Mucosa of stomach (tissue), 1 donor: ENCODE measurements around the gene UBD.

ENCODE experiments used
- H3K27me3 ChIP-seq: one replicate; pipeline ENCODE4 v1.7.0; 2013; ENCODE audit warnings: mild to moderate bottlenecking, low read length; ENCODE audit not compliant: control insufficient read depth, insufficient read depth
- H3K36me3 ChIP-seq: one replicate; pipeline ENCODE4 v1.7.0; 2013; ENCODE audit warnings: low read length; ENCODE audit not compliant: control insufficient read depth, insufficient read depth
- H3K4me1 ChIP-seq: one replicate; pipeline ENCODE4 v1.7.0; 2013; ENCODE audit warnings: mild to moderate bottlenecking, low read length; ENCODE audit not compliant: control insufficient read depth, insufficient read depth
- H3K4me3 ChIP-seq: one replicate; pipeline ENCODE4 v1.7.0; 2013; ENCODE audit warnings: low read length
- H3K9ac ChIP-seq: one replicate; pipeline ENCODE4 v1.7.0; 2013; ENCODE audit warnings: mild to moderate bottlenecking, low read length, moderate library complexity
- H3K9me3 ChIP-seq: one replicate; pipeline ENCODE4 v1.7.0; 2013; ENCODE audit warnings: mild to moderate bottlenecking, low read length, moderate library complexity; ENCODE audit not compliant: control insufficient read depth
- donor health status: Pancreatic carcinoma.

The UBD gene

DNA sequence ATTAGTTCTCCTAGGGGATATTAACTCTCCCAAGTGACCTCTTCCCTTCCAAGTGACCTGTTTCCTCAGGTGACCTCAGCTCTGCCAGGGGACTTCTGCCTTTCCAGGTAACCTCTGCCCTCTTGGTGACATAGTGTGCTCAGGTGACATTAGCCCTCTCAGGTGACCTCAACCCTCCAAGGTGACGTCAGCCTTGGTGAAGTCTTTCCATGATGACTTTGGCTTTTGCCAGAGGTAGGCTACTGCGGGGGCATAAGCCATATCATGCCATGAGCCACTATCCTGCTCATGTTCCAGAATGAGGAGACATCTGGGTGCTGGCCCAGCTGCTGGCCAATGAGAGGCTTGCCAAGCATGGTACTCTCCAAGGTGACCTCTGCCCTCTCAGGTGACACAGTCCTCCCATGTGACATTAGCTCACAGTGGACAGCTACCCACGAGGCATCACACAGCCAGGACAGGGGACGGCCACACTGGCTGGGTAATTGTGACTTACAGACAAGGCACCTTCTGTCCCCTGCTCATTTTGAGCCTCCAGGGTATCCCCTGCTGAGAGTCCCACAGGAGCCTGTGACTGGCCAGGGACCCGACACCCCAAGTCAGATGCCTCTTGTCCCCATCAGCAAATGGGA, 31.1 kb downstream of the UBD start:
- Histone ChIP-seq H3K9ac (no peak overlapping the region), H3K27me3 (peaks cover 3% of the 10 kb centered on the region), H3K9me3 (no peaks in the 10 kb centered on the region), H3K4me1 (no peaks in the 10 kb centered on the region), H3K4me3 (no peak overlapping the region), H3K36me3 (no peaks in the 10 kb centered on the region)

DNA sequence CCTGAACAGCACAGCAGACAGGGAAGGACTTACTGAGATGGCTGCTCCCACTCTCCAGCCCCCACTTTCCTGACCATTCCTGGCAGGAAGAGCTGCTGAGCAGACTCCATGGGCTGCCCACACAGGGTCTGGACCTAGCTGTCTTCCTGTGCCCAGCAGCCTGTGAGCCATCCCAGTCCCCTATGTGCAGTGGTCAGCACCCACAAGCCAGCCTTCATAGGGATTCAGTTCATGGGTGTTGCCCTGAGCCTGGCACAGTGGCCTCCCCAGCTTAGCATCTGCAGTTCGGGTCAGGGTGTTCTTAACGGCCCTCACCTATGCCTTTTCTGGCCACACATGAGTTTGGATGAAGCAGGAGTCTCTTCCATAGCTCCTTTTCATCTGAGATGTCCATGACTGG, 32.0 kb downstream of the UBD start:
- Histone ChIP-seq H3K9me3 (no peaks in the 10 kb centered on the region), H3K4me1 (no peaks in the 10 kb centered on the region), H3K4me3 (no peak overlapping the region), H3K9ac (no peak overlapping the region), H3K27me3 (peaks cover 3% of the 10 kb centered on the region), H3K36me3 (no peaks in the 10 kb centered on the region)

DNA sequence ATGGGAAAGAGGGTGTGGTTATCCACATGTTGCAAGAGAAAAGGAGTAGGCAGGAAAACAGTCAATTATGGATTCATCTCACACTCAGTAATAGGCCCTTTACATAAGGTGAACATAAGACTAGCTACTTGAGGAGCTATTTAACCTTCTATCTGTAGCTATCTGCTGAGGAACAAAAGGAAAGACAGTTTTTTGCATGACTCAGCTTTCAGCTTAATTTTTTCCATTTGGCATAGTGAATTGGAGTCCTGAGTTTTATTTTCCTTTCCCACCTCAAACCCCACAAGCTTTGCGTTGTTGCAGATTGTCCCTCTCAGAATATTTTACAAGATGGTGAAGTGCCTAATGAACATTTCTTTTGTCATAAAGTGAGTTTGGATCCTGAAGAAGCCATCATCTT, 32.4 kb downstream of the UBD start:
- no peak overlapping the region for H3K4me3 ChIP-seq
- H3K9me3 ChIP-seq, result no peaks in the 10 kb centered on the region
- H3K4me1 ChIP-seq, result no peaks in the 10 kb centered on the region
- H3K27me3 ChIP-seq, result peaks cover 3% of the 10 kb centered on the region
- no peak overlapping the region for H3K9ac ChIP-seq
- H3K36me3 ChIP-seq, result no peaks in the 10 kb centered on the region

DNA sequence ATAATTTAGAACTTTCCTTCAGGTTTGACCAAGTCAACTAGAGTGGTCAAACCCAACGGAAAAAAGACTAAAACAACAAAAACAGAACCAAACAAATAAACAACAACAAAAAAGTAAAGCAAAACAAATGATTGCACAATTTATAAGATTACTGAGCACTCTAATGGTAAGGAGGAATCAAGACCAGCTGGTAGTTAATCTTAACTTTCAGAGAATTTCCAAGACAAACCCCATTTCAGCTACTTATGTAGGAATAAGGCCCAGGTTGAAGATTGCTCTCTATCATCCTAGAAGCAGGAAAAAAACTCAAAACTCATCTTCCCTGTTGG, 34.3 kb downstream of the UBD start:
- no peaks in the 10 kb centered on the region for H3K36me3 ChIP-seq
- peaks cover 3% of the 10 kb centered on the region for H3K27me3 ChIP-seq

DNA sequence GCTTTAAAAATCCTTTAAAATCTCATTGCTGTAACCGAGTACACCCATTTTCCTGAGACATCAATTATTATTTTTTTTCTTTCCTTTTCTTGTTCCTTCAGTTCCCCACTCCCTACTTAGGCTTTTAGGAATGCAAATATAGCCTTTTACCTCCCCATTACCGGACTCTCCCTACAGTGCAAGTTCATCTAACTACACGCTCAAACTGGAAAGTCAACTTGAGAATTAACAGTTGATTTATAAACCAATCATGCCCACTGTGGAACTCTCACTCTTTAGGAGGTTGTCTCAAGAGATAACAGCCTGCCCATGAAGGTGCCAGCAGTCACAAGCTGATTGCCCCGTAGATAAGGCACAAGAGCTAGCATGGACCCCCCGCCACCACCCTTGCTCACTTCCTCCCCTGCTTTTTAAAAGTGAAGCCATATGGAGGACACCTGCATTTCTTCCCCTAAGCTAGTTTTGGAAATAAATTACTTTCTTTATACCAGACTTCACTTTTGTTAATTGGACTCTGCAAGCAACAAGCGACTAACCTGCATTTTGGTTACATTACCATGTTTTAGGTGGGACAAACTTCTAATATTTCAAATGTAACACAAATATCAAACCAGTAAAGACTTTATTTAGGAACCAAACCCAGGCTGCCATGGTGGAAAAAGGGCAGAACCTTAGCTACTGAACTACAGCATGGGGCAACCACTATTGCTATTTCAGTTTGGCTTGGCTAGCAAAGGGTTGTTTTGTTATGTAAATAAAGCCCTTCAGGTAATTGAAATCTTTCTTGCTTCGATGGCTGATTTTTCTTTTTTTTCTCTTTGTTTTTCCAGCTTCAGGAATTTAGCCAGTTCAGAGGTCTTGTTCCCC, 34.9 kb downstream of the UBD start:
- peaks cover 3% of the 10 kb centered on the region for H3K27me3 ChIP-seq
- H3K4me1 ChIP-seq, result no peaks in the 10 kb centered on the region
- H3K36me3 ChIP-seq, result no peaks in the 10 kb centered on the region
- no peak overlapping the region for H3K9ac ChIP-seq
- H3K4me3 ChIP-seq, result no peak overlapping the region
- H3K9me3 ChIP-seq, result no peaks in the 10 kb centered on the region

More for the DNA sequence above, 34.3 kb downstream of the UBD start:
- H3K9ac ChIP-seq, result no peak overlapping the region
- H3K4me3 ChIP-seq, result no peak overlapping the region
- no peaks in the 10 kb centered on the region for H3K9me3 ChIP-seq
- no peaks in the 10 kb centered on the region for H3K4me1 ChIP-seq

DNA sequence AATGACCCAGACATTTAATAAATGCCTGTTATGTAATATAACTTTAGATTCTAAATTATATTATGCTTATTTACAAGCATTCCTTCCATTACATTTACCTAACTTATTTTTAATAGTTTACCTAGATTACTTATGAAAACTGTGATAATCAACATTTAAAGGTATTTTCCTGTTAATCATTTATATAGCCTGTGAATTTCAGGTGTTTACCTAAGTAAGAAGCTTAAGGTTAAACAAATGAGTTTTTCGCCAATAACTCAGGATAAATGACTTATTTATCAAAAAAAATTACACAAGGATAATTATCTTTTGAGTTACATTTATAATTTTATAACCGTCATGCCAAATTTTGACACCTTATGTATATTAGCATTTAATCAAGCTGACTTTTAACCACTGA, 35.5 kb downstream of the UBD start:
- Histone ChIP-seq H3K4me3 (no peak overlapping the region), H3K9me3 (no peaks in the 10 kb centered on the region), H3K27me3 (peaks cover 3% of the 10 kb centered on the region), H3K4me1 (no peaks in the 10 kb centered on the region), H3K9ac (no peak overlapping the region), H3K36me3 (no peaks in the 10 kb centered on the region)

DNA sequence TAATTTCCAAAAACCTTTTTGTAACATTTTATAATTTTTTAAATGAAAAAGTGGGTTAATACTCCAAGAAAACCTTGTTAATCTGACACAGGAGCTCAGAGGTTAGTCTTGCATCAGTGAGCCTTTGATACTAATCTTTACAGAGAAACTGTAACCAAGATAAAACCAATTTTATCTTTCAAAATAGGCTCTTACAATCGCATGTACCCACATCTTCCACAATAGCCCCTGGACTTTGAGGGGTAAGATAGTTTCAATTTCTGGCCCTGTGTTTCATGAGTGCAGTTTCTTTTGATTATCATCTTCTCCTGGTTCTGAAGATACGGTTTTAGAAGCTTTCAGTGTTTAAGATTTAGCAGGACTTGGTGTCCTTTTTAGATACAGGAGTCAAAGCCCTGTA, 37.3 kb downstream of the UBD start:
- Histone ChIP-seq H3K4me3 (no peak overlapping the region), H3K27me3 (no peaks in the 10 kb centered on the region), H3K4me1 (no peaks in the 10 kb centered on the region), H3K9ac (no peak overlapping the region), H3K36me3 (no peaks in the 10 kb centered on the region), H3K9me3 (no peaks in the 10 kb centered on the region)

DNA sequence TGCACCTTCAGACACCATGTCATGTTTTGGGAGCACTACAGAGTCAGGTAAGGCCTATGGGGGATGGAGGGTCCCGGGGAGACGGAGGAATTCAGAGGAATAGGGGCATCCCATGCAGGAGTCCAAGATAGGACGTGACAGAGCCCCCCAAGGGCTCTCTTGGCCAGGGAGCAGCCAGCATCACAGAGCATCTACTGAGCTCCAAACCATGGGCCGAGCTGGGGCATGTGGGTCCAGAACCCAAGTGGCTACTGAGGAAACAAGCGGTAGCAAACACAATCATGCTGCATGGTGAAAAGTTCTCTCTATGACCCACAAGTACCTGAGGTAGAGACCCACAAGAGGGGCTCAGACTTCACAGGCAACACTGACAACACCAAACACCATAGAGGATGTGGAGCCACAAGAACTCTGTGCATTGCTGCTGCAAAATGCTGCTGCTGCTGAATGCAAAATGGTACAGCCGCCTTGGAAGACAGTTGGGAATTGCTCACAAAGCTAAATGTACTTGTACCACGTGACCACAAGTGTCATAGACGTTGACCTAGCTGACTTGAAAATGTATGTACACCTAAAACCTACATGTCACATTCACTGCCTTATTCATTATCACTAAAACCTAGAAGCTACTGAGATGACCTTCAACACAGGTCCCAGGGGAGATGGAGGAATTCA, 38.4 kb downstream of the UBD start:
- Histone ChIP-seq H3K4me3 (no peak overlapping the region), H3K36me3 (no peaks in the 10 kb centered on the region), H3K4me1 (no peaks in the 10 kb centered on the region), H3K9me3 (no peaks in the 10 kb centered on the region), H3K27me3 (no peaks in the 10 kb centered on the region), H3K9ac (no peak overlapping the region)

DNA sequence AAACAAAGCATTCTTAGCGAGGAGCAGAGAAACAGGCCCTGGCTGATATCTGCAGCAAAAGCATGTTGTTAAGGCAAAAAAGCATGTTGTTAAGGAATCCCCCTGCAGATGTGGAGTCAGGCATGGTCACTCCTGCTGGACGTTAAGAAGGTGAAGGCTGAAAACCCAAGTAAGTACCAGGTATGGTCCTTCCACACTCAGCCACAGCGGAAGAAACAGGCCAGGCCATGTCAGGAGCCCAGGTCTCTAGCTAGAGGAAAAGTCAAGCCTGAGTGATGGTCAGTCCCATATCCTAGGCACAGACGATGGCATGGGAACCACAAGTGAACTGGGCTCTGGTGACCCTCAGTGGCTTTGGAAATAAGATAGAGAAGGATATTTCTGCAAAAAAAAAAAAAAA, 39.3 kb downstream of the UBD start:
- Histone ChIP-seq H3K36me3 (no peaks in the 10 kb centered on the region), H3K9ac (no peak overlapping the region), H3K4me3 (no peak overlapping the region), H3K9me3 (no peaks in the 10 kb centered on the region), H3K4me1 (no peaks in the 10 kb centered on the region), H3K27me3 (no peaks in the 10 kb centered on the region)

DNA sequence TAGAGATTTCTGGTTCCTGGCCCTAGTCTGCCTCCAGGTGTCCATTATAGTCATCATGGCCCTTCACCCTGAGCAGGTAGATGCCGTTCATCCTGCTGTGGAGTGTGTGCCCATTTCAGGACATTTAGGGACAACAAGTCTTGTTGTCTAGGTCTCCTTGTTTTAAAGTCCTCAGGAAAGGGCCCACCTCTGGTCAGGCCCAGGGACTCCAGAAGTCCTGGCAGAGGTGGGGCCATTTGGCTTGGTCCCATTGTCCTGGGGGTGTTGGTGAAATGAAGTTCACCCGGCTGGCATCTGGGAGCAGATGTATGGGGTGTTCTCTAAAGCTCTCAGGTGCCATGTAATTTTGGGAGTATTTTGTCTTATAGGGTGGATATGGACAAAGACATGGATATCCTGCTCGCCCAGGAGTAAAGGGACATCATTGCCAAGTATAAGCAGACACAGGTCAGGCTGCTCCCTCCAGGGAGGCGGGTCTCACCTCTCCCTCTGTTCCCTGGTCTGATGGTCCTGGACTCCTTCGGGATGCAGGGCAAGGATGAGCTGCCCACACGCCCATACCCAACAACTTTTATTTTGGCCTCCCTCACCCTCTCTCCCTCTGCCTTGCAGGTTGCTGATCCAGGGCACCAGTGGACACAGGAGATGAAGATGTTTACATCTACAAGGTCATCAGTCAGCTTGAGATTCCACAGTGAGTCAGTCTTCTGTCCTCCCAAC, 40.1 kb downstream of the UBD start:
- Histone ChIP-seq H3K4me3 (no peak overlapping the region), H3K9ac (no peak overlapping the region), H3K9me3 (no peaks in the 10 kb centered on the region), H3K36me3 (no peaks in the 10 kb centered on the region), H3K4me1 (no peaks in the 10 kb centered on the region), H3K27me3 (no peaks in the 10 kb centered on the region)

DNA sequence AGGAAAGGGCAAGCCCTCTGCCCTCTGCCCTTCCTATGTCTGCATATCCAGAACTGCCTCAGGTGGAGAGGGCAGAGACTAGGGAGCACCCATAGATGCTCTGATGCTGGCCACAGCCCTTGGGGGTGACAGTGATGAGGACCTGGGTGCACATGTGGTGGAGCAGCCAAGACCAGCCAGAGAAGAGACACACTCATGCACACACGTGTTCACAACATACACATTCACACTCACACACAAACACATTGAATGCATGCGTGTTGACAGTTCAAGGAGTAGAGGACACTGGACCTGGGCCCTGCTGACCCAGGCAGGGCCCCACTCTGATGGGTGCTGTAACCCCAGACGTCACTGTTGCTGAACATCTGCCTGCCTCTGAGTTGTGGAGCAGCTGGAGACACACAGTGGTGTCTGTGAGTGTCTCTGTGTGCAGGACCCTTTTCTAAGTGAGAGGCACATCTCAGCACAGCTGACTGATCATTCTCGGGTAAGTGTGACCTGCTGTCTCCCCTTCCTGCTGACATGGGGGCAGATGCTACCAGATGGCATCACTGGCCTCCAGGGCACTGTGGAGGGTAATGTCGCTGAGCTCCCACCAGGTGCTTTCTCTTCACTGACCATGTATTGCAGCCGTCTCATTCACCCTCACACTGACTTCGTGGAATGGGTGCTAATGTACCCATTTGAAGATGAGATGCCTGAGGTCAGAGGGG, 41.6 kb downstream of the UBD start:
- Histone ChIP-seq H3K4me1 (no peaks in the 10 kb centered on the region), H3K27me3 (no peaks in the 10 kb centered on the region), H3K36me3 (no peaks in the 10 kb centered on the region), H3K9ac (no peak overlapping the region), H3K4me3 (no peak overlapping the region), H3K9me3 (no peaks in the 10 kb centered on the region)
